HG02763 (cell line): ENCODE data around the gene MARF1.

Source experiments
- ATAC-seq: cut with Tn5 transposase; IDR thresholded peaks from one replicate; pipeline ENCODE4 v1.9.1; 2021; ENCODE audit warnings: mild to moderate bottlenecking, moderate library complexity; ENCODE audit not compliant: unreplicated experiment

The MARF1 gene

GRCh38 chr16:15602285-15603044, 40.5 kb downstream of the MARF1 start:
- ATAC-seq, result no peak

- ATAC-seq, result no peak
Observed at GRCh38 chr16:15601212-15601879, 41.6 kb downstream of the MARF1 start.

- no peak for ATAC-seq
Observed at GRCh38 chr16:15599303-15600070, 43.5 kb downstream of the MARF1 start.

- no peak for ATAC-seq
Observed at GRCh38 chr16:15598648-15599190, 44.2 kb downstream of the MARF1 start.

- no peak for ATAC-seq
Observed at GRCh38 chr16:15597822-15598647, 44.9 kb downstream of the MARF1 start.

- no peak for ATAC-seq
Observed at GRCh38 chr16:15597135-15597534, 45.8 kb downstream of the MARF1 start.

- no peak for ATAC-seq
Observed at GRCh38 chr16:15594711-15595320, 48.1 kb downstream of the MARF1 start.

- ATAC-seq, result no peak
Observed at GRCh38 chr16:15593235-15593634, 49.7 kb downstream of the MARF1 start.

- no peak for ATAC-seq
Observed at GRCh38 chr16:15592324-15592723, 50.6 kb downstream of the MARF1 start.

GRCh38 chr16:15587152-15587825, 55.7 kb downstream of the MARF1 start:
- no peak for ATAC-seq

GRCh38 chr16:15586716-15587115, 56.2 kb downstream of the MARF1 start:
- ATAC-seq, result no peak

GRCh38 chr16:15585956-15586355, 57.0 kb downstream of the MARF1 start:
- ATAC-seq, result no peak

- ATAC-seq, result no peak
Observed at GRCh38 chr16:15583526-15583925, 59.4 kb downstream of the MARF1 start.

- no peak for ATAC-seq
Observed at GRCh38 chr16:15581127-15581815, 61.7 kb downstream of the MARF1 start.

GRCh38 chr16:15578824-15579223, 64.1 kb downstream of the MARF1 start:
- no peak for ATAC-seq

- no peak for ATAC-seq
Observed at GRCh38 chr16:15576960-15577958, 65.7 kb downstream of the MARF1 start.

GRCh38 chr16:15575293-15576049, 67.5 kb downstream of the MARF1 start:
- no peak for ATAC-seq
